Stomach smooth muscle (tissue), 2 donors: Measurements from ENCODE around the gene MACROH2A2.

Experiments
- H3K27ac ChIP-seq: one replicate; pipeline ENCODE4 v1.7.0; 2013; ENCODE audit warnings: mild to moderate bottlenecking, low read length, inconsistent platforms
- H3K27me3 ChIP-seq, 2 donors: one replicate each; pipeline ENCODE4 v1.7.0; 2013; ENCODE audit warnings: low read length in 2 of 2; ENCODE audit not compliant: insufficient read depth in 2 of 2, control insufficient read depth in 1 of 2
- H3K36me3 ChIP-seq, 2 donors: one replicate each; pipeline ENCODE4 v1.7.0; 2013; ENCODE audit warnings: low read length in 2 of 2; ENCODE audit not compliant: control insufficient read depth in 2 of 2, insufficient read depth in 2 of 2
- H3K4me1 ChIP-seq: one replicate; pipeline ENCODE4 v1.7.0; 2013; ENCODE audit warnings: low read length; ENCODE audit not compliant: control insufficient read depth, insufficient read depth
- H3K4me3 ChIP-seq, 2 donors: one replicate each; pipeline ENCODE4 v1.7.0; 2013; ENCODE audit warnings: low read length in 2 of 2
- H3K9ac ChIP-seq, 2 donors: one replicate each; pipeline ENCODE4 v1.7.0; 2013; ENCODE audit warnings: low read length in 2 of 2, mild to moderate bottlenecking in 1 of 2
- H3K9me3 ChIP-seq, 2 donors: one replicate each; pipeline ENCODE4 v1.7.0; 2013; ENCODE audit warnings: low read length in 2 of 2; ENCODE audit not compliant: control insufficient read depth in 2 of 2
- donor health status: healthy.
- donor health status: Pancreatic carcinoma.

MACROH2A2 gene

GRCh38 chr10:70085975-70086613, 33.4 kb downstream of the MACROH2A2 start:
- Histone ChIP-seq H3K9me3 (no peaks in the 10 kb centered on the region), H3K9ac (no peak overlapping the region), H3K27ac (no peak overlapping the region), H3K36me3 (peaks cover 5 to 13% of the 10 kb centered on the region in 2 donors), H3K27me3 (no peaks in the 10 kb centered on the region), H3K4me1 (no peaks in the 10 kb centered on the region), H3K4me3 (no peak overlapping the region)

GRCh38 chr10:70087616-70088307, 35.1 kb downstream of the MACROH2A2 start:
- H3K27me3 ChIP-seq = no peaks in the 10 kb centered on the region
- H3K9ac ChIP-seq = no peak overlapping the region
- no peaks in the 10 kb centered on the region for H3K9me3 ChIP-seq
- no peak overlapping the region for H3K4me3 ChIP-seq
- H3K4me1 ChIP-seq = no peaks in the 10 kb centered on the region
- H3K27ac ChIP-seq = no peak overlapping the region
- H3K36me3 ChIP-seq = peaks cover 16 to 20% of the 10 kb centered on the region in 2 donors

- H3K9ac ChIP-seq = no peak overlapping the region
- no peaks in the 10 kb centered on the region for H3K9me3 ChIP-seq
These were observed 35.7 kb downstream of the MACROH2A2 start for GRCh38 chr10:70088308-70088698.

GRCh38 chr10:70090013-70090412, 37.4 kb downstream of the MACROH2A2 start:
- Histone ChIP-seq H3K4me1 (no peaks in the 10 kb centered on the region), H3K4me3 (no peak overlapping the region), H3K27me3 (no peaks in the 10 kb centered on the region), H3K36me3 (peaks cover 23 to 35% of the 10 kb centered on the region in 2 donors), H3K9me3 (no peaks in the 10 kb centered on the region), H3K9ac (no peak overlapping the region), H3K27ac (no peak overlapping the region)

More at GRCh38 chr10:70088308-70088698, 35.7 kb downstream of the MACROH2A2 start:
- H3K27ac ChIP-seq = no peak overlapping the region
- H3K4me3 ChIP-seq = no peak overlapping the region
- H3K27me3 ChIP-seq = no peaks in the 10 kb centered on the region
- H3K4me1 ChIP-seq = no peaks in the 10 kb centered on the region
- H3K36me3 ChIP-seq = peaks cover 17 to 21% of the 10 kb centered on the region in 2 donors

DNA sequence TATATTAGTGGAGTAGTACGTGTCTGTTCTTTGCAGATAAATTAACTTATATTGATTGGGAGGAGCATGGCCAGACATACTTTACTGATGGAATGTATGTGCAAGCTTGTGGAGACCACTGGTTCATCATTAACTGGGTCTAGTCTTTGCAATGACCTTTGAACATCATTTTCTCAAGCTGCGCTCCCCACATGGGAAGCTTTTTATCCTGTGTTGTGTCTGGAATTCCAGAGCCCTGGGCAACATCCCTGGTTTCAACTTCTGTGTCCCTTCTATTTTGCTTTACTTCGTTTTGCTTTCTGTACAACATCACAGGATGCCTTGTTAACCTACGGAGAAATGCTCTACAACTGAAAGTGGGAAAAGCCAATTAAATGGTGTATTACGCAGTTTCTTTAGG, 38.3 kb downstream of the MACROH2A2 start:
- Histone ChIP-seq H3K9me3 (no peaks in the 10 kb centered on the region), H3K9ac (no peak overlapping the region), H3K27ac (no peak overlapping the region), H3K27me3 (no peaks in the 10 kb centered on the region), H3K4me3 (no peak overlapping the region), H3K36me3 (peaks cover 24 to 35% of the 10 kb centered on the region in 2 donors), H3K4me1 (no peaks in the 10 kb centered on the region)

- Histone ChIP-seq H3K9ac (no peak overlapping the region), H3K36me3 (peaks cover 30 to 35% of the 10 kb centered on the region in 2 donors), H3K4me1 (no peaks in the 10 kb centered on the region), H3K27me3 (no peaks in the 10 kb centered on the region), H3K27ac (no peak overlapping the region), H3K9me3 (no peaks in the 10 kb centered on the region), H3K4me3 (no peak overlapping the region)
These were observed 39.7 kb downstream of the MACROH2A2 start for GRCh38 chr10:70092389-70092718.

DNA sequence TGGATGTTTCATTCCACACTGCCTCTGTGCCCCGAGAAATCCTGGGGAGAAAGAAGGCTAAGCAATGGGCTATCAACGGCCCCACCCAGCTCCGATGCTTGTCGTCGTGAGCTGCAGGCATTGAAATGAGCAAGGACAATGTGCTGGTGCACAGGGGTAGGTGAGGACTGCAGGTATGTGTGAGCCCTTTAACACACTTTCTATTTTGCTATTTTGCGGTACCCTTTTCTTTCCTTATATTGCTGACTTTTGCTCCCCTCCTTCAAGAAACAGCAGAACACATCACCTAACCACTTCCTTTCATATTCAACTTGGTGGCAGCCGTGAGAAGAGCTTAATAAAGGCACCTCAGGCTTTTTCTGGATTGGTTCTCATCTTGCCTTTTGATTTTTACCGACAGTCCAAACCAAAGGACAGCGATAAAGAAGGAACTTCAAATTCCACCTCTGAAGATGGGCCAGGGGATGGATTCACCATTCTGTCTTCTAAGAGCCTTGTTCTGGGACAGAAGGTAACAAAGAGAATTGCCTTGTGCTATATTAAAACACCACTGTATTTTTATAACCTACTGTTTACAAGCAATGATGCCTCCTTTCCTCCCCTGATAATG, 40.8 kb downstream of the MACROH2A2 start:
- Histone ChIP-seq H3K27me3 (no peaks in the 10 kb centered on the region), H3K9me3 (no peaks in the 10 kb centered on the region), H3K9ac (no peak overlapping the region), H3K36me3 (peaks cover 30 to 36% of the 10 kb centered on the region in 2 donors), H3K4me3 (no peak overlapping the region), H3K4me1 (no peaks in the 10 kb centered on the region), H3K27ac (no peak overlapping the region)

GRCh38 chr10:70094250-70094649, 41.6 kb downstream of the MACROH2A2 start:
- H3K9ac ChIP-seq = no peak overlapping the region
- no peak overlapping the region for H3K27ac ChIP-seq
- H3K4me3 ChIP-seq = no peak overlapping the region
- H3K4me1 ChIP-seq = no peaks in the 10 kb centered on the region
- H3K36me3 ChIP-seq = peaks cover 34 to 39% of the 10 kb centered on the region in 2 donors
- no peaks in the 10 kb centered on the region for H3K9me3 ChIP-seq
- H3K27me3 ChIP-seq = no peaks in the 10 kb centered on the region

GRCh38 chr10:70096016-70096704, 43.5 kb downstream of the MACROH2A2 start:
- Histone ChIP-seq H3K9ac (no peak overlapping the region), H3K9me3 (no peaks in the 10 kb centered on the region), H3K27me3 (no peaks in the 10 kb centered on the region), H3K27ac (no peak overlapping the region), H3K36me3 (peaks cover 34 to 38% of the 10 kb centered on the region in 2 donors), H3K4me1 (no peaks in the 10 kb centered on the region), H3K4me3 (no peak overlapping the region)

DNA sequence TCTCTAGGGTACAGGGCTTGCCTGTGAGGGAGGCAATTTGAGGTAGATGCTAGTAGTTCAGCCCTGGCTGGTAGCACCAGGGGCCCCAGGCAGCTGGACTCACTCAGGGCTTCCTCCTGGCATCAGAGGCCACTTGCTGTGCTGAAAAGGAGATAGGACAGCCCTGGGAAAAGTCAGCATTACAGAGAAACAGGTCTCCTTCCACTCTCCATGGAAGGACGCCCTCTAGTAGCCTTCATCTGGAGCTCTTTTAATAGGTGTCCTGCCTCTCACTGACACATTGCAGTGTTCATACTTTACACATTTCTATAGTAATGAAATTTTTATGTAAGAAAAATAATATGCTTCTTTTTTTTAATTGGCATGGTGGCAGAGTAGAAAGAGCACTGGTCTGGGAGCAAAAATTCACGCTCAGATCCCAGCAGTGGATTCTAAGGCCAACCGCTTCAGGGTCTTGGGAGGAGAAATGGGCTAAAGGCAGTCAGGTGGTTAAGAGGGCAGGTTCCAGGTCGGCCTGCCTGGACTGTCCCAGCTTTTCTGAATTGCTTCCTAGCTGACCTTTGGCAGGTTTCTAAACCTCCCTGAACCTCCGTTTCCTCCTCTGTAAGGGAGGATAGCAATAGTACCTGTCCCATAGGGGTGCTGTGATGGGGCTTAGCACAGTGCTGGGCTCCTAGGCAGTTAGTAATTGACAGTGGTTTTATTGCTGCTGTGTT, 44.2 kb downstream of the MACROH2A2 start:
- H3K36me3 ChIP-seq = peaks cover 36 to 37% of the 10 kb centered on the region in 2 donors
- no peaks in the 10 kb centered on the region for H3K27me3 ChIP-seq
- H3K4me1 ChIP-seq = no peaks in the 10 kb centered on the region
- no peak overlapping the region for H3K4me3 ChIP-seq
- H3K9ac ChIP-seq = no peak overlapping the region
- H3K9me3 ChIP-seq = no peaks in the 10 kb centered on the region
- H3K27ac ChIP-seq = no peak overlapping the region
